MM.1S (cell line): ENCODE results near the gene ZFHX3.

Source experiments
- DNase-seq: peaks from one replicate; pipeline ENCODE4 v3.0.0-alpha.2; 2015
- H2AFZ ChIP-seq: fragments of 300-600 bp; sonication (generic); 2 replicates; pipeline ENCODE4 v1.6.0; 2016; ENCODE audit warnings: antibody characterized with exemption, low read length
- H3F3A ChIP-seq: fragments of 300-600 bp; sonication (generic); 2 replicates; pipeline ENCODE4 v1.6.1; 2016; ENCODE audit warnings: mild to moderate bottlenecking, antibody characterized with exemption, low read length, moderate library complexity, mixed read lengths; ENCODE audit not compliant: insufficient read depth
- H3K27ac ChIP-seq: fragments of 300-600 bp; sonication (generic); 2 replicates; pipeline ENCODE4 v1.5.1; 2016; ENCODE audit warnings: mild to moderate bottlenecking, low read length
- H3K27me3 ChIP-seq: fragments of 300-600 bp; sonication (generic); replicated peaks from 2 replicates; pipeline ENCODE4 v1.6.0; 2016; ENCODE audit warnings: low read length; ENCODE audit not compliant: insufficient read depth
- H3K36me3 ChIP-seq: fragments of 300-600 bp; sonication (generic); replicated peaks from 2 replicates; pipeline ENCODE4 v1.6.1; 2016; ENCODE audit warnings: mild to moderate bottlenecking, low read length, mixed read lengths; ENCODE audit not compliant: insufficient read depth
- H3K4me1 ChIP-seq: fragments of 300-600 bp; sonication (generic); 2 replicates; pipeline ENCODE4 v1.6.1; 2016; ENCODE audit warnings: low read length, mixed read lengths
- H3K4me2 ChIP-seq: fragments of 300-600 bp; sonication (generic); 2 replicates; pipeline ENCODE4 v1.6.0; 2016; ENCODE audit warnings: low read depth, low read length
- H3K4me3 ChIP-seq: fragments of 300-600 bp; sonication (generic); 2 replicates; pipeline ENCODE4 v1.5.1; 2016; ENCODE audit warnings: low read length, mixed read lengths
- H3K79me2 ChIP-seq: fragments of 300-600 bp; sonication (generic); 2 replicates; pipeline ENCODE4 v1.6.1; 2016; ENCODE audit warnings: mixed run types, low read length, mixed read lengths
- H3K9ac ChIP-seq: fragments of 300-600 bp; sonication (generic); 2 replicates; pipeline ENCODE4 v1.6.1; 2016; ENCODE audit warnings: low read length, mixed read lengths
- H3K9me2 ChIP-seq: fragments of 300-600 bp; sonication (generic); replicated peaks from 2 replicates; pipeline ENCODE4 v1.6.1; 2016; ENCODE audit warnings: mild to moderate bottlenecking, low read length, mixed read lengths; ENCODE audit not compliant: insufficient read depth
- H3K9me3 ChIP-seq: fragments of 300-600 bp; sonication (generic); replicated peaks from 2 replicates; pipeline ENCODE4 v1.6.1; 2016; ENCODE audit warnings: mild to moderate bottlenecking, low read length, mixed read lengths; ENCODE audit not compliant: insufficient read depth
- H4K20me1 ChIP-seq: fragments of 300-600 bp; sonication (generic); 2 replicates; pipeline ENCODE4 v1.6.1; 2016; ENCODE audit warnings: mild to moderate bottlenecking, low read length, moderate library complexity, mixed read lengths; ENCODE audit not compliant: insufficient read depth
- CTCF ChIP-seq: fragments of 300-600 bp; sonication (generic); IDR thresholded peaks from 2 replicates; pipeline ENCODE4 v1.5.1; 2016; ENCODE audit warnings: antibody characterized with exemption, low read length, mixed read lengths
- EZH2 ChIP-seq: fragments of 300-600 bp; sonication (generic); optimal IDR thresholded peaks from 2 replicates; pipeline ENCODE3; 2017; ENCODE audit warnings: low read depth, mild to moderate bottlenecking, antibody characterized with exemption, low read length, mixed read lengths
- EZH2phosphoT487 ChIP-seq: fragments of 300-600 bp; sonication (generic); IDR thresholded peaks from 2 replicates; pipeline ENCODE4 v1.6.1; 2018; ENCODE audit warnings: antibody characterized with exemption, low read length

ZFHX3 gene

GRCh38 chr16:73000907-73001521 lies 46.9 kb downstream of the ZFHX3 start:
- no peak for DNase-seq
- H3K4me2 ChIP-seq, result no peak overlapping the region
- H2AFZ ChIP-seq, result no peak overlapping the region
- no peaks in the 10 kb centered on the region for H3K79me2 ChIP-seq
- no peaks in the 10 kb centered on the region for H3K9me3 ChIP-seq
- no peak overlapping the region for H3K27ac ChIP-seq
- no peaks in the 10 kb centered on the region for H3K36me3 ChIP-seq
- TF ChIP-seq EZH2 (no peak), CTCF (no peak), EZH2phosphoT487 (no peak)
- no peak overlapping the region for H3K4me3 ChIP-seq
- H3K27me3 ChIP-seq, result no peaks in the 10 kb centered on the region
- no peaks in the 10 kb centered on the region for H3F3A ChIP-seq
- no peaks in the 10 kb centered on the region for H4K20me1 ChIP-seq
- H3K9me2 ChIP-seq, result no peaks in the 10 kb centered on the region
- H3K9ac ChIP-seq, result no peak overlapping the region
- no peaks in the 10 kb centered on the region for H3K4me1 ChIP-seq

GRCh38 chr16:73000020-73000906 lies 47.7 kb downstream of the ZFHX3 start:
- Histone ChIP-seq H4K20me1 (no peaks in the 10 kb centered on the region), H3K27ac (no peak overlapping the region), H3K79me2 (no peaks in the 10 kb centered on the region), H3F3A (no peaks in the 10 kb centered on the region), H3K4me2 (no peak overlapping the region), H2AFZ (no peak overlapping the region), H3K9me3 (no peaks in the 10 kb centered on the region), H3K4me1 (no peaks in the 10 kb centered on the region), H3K9ac (no peak overlapping the region), H3K4me3 (no peak overlapping the region), H3K27me3 (no peaks in the 10 kb centered on the region), H3K36me3 (no peaks in the 10 kb centered on the region), H3K9me2 (no peaks in the 10 kb centered on the region)
- TF ChIP-seq CTCF (no peak), EZH2phosphoT487 (no peak), EZH2 (no peak)
- DNase-seq, result no peak

- Histone ChIP-seq H3K4me1 (no peaks in the 10 kb centered on the region), H3K27ac (no peak overlapping the region), H3K9ac (no peak overlapping the region), H3K9me3 (no peaks in the 10 kb centered on the region), H3K27me3 (no peaks in the 10 kb centered on the region), H4K20me1 (no peaks in the 10 kb centered on the region), H3K9me2 (no peaks in the 10 kb centered on the region), H3K4me2 (no peak overlapping the region), H3K79me2 (no peaks in the 10 kb centered on the region), H3K36me3 (no peaks in the 10 kb centered on the region), H2AFZ (no peak overlapping the region), H3F3A (no peaks in the 10 kb centered on the region), H3K4me3 (no peak overlapping the region)
- TF ChIP-seq EZH2phosphoT487 (no peak), CTCF (no peak), EZH2 (no peak)
- DNase-seq, result no peak
Measured at GRCh38 chr16:72999541-73000019, 48.3 kb downstream of the ZFHX3 start.
